GM20431 (cell line): ENCODE data around the gene ING5.
"Not testable (repeated sequence)": the region's sequence is repeated elsewhere in the genome, so short reads cannot be mapped to it uniquely, and the experiment has no call there.

Experiments used
- in situ Hi-C: fragments of 300-500 bp; cut with MseI, MboI; formaldehyde crosslinking; loops from one replicate; pipeline ENCODE4 v1.15.0; 2020; ENCODE audit warnings: low sequenced_read_pairs; ENCODE audit not compliant: unreplicated experiment

ING5 gene

DNA sequence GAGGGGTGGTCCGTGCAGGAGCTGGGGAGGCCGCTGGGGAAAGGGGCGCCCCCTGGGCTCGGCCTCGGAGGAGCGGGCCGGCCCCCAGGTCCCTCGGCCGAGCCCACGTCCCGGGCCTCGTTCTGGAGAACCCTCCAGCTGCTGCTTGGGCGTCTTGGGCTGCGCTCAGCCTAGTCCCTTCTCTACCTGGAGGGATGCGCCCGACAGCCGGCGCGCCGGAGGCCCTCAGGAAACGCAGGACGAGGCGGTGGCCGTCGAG lies 32.3 kb downstream of the ING5 start:
- in situ Hi-C loops: no loop called here

DNA sequence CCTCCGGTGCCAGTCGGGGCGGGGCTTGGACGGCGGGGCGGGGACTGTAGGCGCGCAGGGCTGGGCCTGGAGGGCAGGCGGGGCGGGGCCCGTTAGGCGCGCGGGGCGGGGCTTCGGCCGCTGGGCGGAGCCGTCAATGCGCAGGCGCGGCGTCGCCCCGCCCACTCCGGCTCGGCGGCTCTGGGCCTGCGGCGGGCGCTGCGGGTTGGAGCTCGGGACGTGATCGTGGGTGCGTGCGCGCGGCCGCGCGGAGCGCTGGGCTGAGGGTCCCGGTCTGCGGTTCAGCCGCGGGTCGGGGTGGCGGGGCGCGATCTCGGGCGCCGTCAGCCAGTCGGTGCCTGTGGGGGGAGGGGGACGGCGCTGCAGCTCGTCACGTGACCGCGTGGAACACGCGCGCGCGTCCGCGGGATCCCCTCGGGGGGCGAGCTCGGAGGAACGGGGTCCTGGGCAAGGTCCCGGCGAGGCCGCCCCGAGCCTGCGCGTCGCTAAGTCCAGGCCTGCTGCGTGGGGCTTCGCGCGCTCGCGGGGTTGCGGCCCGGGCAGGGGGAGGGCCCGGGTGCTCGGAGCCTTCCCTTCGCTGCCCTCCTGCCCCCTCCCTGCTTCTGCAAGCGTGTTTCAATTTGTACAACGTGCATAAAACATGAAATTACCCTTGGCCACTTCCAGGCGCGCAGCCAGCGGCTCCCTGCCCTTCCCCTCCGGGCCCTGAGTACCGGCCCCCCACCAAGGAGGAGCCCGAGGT lies 32.8 kb downstream of the ING5 start, which contains the start of gene D2HGDH:
Gene D2HGDH, plus strand, starts transcription at position 164 of the 742 bp plus-strand sequence. CDS start 595 bp downstream, outside the sequence.
- in situ Hi-C loops: no loop called here

DNA sequence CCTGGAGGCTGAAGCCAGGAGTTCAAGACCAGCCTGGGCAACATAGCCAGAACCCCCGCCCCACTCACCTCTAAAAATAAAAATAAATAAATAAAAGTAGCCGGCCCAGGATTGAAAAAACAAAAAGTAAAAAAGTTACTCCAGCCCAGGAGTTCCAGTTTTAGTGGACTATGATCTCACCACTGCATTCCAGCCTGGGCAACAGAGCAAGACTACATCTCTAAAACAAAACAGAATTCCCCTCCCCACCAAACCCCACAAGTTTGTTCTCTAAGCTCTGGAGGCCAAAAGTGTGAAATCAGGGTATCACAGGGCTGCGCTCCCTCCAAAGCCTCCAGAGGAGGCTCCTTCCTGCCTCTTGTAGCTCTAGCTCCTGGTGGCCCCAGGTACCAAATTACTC lies 34.3 kb downstream of the ING5 start:
- in situ Hi-C loops: no loop called here

DNA sequence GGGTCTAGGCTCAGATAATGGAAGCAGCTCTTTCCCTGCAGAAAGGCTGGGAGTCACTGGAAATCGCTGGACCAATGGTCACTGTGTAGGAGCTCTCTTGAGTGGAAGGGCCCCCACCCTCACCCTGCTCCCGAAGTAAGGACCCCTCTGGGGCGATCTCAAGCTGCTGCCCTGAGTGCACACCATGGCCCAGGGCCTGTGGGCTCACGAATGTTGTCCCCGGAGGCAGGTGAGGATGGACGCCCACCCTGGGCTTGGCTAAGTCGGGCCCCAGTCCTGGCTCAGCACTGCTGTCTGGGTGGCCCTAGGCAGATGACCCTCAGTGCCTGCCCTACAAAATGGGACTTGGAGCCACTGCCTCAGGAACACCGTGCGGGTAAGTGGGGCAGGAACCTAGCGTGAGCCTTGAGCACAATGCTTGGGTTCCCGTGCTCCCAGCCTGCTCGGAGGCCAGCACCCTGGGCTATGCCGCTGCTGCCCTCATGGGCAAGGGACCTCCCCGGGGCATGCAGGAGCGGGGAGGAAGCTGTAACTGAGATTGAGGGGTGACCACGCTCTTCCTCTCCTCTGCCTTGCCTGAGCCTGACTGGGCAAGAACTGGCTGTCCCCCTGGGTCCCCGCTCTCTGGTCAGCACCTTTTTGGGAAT lies 36.3 kb downstream of the ING5 start:
- in situ Hi-C loops: no loop called here

DNA sequence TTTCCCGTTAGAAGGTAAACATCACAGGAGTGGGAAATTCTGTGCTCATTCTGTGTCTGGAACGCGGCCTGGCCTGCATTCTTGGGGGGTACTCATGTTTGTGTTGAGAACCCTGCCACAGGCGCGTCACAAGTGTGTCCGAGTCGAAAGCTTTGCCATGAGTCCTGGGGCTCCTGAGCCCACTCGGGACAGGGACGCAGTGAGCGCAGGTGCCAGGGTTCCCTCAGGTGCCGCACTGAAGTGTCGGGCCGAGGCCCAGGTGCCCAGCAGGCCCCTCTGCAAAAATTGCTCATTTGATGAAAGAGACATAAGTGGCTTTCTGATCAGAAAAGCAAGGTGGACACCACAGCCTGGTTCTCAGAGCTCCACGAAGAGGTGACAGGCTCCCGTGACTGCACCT lies 37.3 kb downstream of the ING5 start:
- in situ Hi-C loops: no loop called here

DNA sequence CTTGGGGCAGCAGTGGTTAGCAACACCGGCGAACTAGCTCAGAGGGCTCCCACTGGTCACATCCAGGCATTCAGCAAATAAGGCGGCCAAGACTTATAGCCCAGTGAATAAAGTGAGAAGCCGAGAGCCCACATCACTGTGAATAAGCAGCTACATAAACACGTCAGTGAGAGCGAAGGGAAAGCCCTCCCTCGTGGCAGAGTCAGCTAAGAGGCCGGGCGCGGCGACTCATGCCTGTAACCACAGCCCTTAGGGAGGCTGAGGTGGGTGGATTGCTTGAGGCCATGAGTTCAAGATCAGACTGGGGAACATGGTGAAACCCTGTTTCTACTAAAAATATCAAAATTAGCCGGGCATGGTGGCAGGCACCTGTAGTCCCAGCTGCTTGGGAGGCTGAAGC lies 37.8 kb downstream of the ING5 start:
- in situ Hi-C loops: no loop called here

DNA sequence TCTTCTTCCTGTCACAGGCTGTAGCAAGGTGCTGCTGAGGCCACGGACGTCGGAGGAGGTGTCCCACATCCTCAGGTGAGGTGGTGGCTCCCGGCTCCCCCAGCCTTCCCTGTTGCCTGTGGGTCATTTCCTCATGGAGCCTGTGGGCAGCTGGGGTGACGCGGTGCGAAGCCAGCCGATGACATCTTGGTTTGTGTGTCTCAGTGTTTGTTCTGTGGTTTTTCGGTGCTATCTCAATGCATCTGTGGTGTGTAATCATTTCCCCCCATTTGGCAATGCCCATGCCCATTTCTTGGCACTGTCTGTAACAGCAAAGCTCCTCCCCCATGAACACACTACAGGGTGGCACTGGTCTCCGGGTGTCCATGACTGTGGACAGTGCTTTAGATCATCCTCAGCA lies 39.2 kb downstream of the ING5 start:
- in situ Hi-C loops: no loop called here

DNA sequence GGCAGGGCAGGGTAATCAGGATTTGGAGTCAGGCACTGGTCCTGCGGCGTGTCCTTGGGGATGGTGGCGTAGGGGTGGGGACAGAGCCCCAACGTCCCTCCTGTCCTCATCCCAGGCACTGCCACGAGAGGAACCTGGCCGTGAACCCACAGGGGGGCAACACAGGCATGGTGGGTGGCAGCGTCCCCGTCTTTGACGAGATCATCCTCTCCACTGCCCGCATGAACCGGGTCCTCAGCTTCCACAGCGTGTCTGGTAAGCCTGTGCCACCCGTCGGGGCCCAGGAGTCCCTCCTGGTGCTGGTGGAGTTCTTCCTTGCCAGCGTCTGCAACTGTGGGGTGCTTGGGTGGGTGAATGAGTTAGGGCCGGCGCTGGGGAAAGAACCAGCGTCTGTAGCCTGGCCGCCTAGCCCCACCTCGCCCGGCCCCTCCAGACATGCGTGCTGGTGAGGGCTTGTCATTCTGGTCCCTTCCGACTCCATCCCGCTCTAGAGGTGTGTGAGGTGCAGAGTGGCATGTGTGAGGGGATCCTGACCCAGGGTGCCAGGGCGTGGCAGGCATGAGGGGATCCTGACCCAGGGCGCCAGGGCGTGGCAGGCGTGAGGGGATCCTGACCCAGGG lies 40.6 kb downstream of the ING5 start:
- in situ Hi-C loops: no loop called here

DNA sequence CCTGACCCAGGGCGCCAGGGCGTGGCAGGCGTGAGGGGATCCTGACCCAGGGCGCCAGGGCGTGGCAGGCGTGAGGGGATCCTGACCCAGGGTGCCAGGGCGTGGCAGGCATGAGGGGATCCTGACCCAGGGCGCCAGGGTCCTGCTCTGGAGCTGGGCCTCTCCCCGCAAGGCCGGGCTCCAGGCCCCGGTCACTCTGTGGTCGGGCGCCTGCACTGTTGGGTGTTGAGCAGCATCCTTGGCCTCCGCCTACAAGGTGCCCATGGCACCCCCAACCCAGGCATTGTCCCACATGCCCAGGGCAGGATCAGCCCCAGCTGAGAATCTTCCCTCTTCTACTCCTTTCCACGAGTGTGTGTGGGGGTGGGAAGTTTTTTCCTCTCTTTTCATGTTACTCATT lies 41.2 kb downstream of the ING5 start:
- in situ Hi-C loops: not testable (repeated sequence)

DNA sequence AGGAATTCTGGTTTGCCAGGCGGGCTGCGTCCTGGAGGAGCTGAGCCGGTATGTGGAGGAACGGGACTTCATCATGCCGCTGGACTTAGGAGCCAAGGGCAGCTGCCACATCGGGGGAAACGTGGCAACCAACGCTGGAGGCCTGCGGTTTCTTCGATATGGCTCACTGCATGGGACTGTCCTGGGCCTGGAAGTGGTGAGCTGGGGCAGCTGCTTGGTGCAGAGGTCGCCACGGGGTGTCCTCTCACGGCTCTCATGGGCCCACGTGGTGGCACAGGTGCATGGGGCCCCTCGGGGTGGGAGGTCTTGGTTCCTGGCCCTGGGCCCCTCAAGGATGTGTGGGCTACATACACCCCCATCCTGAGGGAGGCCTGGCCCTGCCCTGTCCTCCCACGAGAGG lies 41.8 kb downstream of the ING5 start:
- in situ Hi-C loops: no loop called here

DNA sequence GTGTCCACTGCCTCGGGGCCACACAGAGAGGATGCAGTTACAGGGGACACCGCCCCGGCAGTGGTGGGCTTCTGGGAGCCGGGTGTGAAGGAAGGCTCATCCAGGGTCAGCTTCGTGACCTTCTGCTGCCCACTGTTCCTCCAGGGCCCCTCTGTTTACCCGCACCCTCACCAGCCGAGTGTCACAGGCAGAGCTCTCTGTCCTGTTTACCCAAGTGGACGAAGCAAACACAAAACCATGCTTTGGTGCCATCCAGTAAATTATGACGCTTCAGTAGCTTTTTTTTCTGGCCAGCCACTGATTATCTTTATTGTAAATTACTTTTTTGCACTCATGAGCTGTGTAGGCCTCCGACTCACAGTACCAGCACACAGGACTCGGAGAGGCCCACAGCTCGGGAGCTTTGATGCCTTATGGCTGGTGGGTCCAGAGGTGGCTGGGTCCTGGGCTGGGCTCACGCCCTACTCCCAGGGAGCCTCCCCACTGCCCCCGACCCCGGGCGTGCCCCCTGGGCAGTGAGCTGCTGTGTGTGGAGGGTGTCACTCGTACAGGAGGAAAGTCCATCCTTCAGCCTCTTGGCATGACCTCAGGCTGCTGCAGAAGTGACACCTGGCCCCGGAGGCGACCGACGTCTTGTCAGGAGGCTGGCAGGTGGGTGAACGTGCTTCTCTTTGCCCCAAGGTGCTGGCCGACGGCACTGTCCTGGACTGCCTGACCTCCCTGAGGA lies 42.4 kb downstream of the ING5 start:
- in situ Hi-C loops: no loop called here

DNA sequence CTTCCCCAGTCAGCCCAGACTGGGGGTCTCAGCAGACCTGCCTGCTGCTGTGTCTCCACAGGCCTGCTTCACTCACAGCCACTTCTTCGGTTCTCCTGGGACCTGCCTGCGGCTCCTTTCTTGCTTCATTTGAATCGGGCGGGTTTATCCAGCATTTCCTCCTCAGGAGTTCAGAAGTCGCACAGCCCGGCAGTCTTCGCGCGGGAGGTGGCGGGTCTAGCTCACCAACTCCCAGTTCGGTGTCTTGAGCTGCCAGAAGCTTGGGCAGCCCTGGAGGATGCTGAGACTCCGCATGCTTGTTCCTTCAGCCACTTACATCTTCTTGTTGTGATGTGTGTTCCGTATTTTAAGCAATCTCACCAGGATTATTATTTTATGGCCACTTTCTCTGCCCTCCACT lies 43.4 kb downstream of the ING5 start:
- in situ Hi-C loops: no loop called here

DNA sequence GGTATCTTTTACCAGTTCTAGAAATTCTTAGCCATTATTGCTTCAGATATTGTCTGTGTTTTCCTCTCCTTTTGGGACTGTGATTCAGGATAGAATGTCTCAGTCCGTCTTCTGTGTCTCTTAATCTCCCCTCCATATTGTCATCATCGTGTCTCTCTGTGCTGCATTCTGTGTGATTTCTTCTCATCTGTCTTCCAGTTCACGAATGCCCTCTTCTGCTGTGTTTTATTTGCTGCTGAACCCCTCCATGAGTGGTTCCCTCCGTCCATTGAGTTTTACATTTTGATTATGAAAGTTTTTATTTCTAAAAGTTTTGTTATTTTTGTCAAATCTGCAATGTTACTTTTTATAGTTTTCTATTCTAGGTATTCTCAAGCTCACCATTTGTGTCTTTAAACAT lies 44.2 kb downstream of the ING5 start:
- in situ Hi-C loops: no loop called here

DNA sequence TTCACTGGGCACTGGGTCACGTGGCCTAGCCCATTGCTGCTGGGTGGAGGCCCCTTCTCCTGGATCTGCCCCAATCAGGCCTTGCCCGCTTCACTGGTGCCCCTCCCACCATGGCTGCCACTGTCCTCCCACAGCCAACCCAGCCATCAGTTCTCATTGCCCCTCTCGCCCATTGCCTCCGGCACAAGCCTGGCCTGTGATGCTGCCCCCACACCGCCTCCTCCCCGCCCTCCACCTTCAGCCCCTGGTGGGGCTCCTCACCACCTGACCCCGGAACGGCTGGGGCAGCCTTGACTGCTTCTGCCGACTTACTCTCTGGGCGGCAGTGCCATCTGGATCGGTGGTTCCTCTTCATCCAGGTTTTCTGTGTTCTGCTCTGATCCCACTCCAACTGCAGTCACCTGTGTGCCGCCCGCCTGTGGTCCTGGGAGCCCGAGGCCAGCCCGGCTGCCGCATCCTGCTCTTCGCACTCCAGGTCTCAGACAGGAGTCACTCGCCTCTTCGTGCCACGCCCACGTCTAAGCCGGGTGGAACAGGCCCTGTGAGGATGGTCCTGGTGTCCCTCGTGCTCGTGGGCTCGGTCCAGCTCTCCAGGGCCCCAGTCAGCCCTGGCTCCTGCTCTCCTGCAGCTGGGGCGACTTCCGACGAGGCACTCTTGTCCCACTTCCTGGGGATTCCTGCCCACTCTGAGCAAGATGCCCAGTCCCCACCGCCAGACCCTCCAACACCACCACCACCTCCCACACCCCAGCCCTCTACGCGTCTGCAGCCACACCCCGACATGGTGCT lies 46.8 kb downstream of the ING5 start:
- in situ Hi-C loops: no loop called here

DNA sequence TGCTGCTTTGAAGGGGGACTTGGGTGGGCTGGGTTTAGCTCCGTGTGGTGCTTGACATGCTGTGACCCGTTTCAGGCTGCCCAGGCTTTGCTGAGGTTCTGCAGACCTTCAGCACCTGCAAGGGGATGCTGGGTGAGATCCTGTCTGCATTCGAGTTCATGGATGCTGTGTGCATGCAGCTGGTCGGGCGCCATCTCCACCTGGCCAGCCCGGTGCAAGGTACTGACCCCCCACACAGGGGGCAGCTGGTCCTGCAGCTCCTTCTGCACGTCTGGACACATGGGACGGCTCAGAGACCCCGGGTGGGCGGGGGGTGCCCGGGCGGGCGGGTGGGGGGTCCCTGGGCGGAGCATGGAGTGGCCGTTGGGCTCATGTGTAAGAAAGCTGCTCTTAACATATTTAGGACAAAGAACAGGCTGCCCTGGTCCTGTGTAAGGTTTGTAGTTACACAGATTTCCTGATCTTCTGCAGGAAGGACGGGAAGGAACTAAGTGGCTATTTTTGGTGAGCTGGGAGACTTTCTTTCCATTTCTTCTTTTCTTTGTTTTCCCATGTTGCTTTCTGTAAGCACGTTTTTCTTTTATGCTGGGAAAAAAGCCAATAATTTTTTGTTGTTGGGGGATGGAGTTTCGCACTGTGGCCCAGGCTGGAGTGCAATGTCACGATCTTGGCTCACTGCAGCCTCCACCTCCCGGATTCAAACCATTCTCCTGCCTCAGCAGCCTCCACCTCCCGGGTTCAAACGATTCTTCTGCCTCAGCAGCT lies 48.4 kb downstream of the ING5 start:
- in situ Hi-C loops: no loop called here

DNA sequence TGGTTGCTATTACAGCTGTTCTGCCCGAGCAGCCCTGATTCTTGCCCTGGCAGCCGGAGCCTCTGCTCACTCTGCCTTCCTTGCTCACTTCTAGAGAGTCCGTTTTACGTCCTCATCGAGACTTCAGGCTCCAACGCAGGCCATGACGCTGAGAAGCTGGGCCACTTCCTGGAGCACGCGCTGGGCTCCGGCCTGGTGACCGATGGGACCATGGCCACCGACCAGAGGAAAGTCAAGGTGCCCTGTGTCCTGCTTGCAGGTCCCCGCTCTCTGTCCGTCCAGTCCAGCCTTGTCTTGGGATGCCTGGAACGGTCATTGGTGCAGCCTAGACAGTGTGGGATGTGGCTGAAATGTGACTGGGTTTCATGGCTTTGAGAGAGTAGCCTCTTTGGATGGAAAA lies 49.3 kb downstream of the ING5 start:
- in situ Hi-C loops: no loop called here

DNA sequence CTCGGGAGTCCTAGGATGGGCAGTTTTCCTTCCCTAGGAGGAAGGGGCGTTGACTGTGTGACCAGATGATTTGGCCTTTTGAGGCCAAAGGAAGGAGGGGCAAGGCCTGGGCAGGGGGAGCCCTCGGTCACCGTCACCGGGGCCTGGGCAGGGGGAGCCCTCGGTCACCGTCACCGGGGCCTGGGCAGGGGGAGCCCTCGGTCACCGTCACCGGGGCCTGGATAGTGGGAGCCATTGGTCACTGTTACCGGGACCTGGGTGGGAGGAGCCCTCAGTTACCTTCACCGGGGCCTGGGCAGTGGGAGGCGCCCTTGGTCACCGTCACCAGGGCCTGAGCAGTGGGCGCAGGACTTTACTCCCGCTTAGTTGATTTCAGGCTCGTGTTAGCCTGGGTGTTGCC lies 49.9 kb downstream of the ING5 start:
- in situ Hi-C loops: no loop called here

DNA sequence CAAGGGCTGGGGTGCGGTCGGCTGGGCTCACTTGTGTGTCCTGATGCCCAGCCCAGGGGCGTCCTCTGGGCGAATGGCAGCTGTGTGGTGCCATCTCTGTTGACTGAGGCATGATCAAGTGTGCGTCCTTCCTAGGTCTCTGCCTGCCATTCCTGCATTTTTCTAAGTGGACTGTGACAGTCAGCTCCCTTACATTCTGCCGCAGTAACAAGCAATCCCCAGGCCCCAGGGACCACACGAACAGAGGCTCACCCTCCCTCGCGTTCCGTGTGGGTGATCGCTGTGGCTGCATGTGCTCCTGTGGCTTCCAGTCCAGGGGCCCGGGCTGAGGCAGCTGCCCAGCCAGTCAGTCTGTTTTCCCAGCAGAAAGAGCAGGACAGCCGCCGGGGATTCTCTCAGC lies 50.4 kb downstream of the ING5 start:
- in situ Hi-C loops: no loop called here

DNA sequence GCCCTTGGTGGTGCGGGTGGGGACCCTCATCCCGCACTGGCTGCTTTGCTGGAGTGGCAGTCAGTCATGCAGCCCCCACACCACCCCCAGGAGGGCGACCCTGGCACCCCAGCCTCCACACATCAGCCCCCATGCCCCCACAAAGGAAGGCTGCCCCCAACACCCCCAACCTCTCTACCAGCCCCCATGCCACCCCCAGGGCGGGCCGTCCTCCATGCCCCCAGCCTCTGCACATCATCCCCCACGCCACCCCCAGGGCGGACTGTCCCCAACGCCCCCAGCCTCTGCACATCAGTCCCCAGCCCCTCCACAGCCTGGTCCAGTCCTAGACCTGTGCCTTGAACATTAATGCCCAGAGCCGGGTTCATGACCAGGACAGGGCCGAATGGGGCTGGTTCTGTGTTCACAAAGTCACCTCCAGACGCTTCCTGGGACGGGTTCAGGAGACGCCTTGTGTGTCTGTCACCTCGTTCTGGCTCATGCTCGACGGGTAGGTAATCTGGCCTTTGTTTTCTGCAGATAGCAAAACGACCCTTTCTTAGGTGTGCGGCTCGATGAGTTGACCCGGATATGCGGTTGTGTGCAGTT lies 50.9 kb downstream of the ING5 start:
- in situ Hi-C loops: no loop called here
